ENCODE data around the gene ABHD12B.

DNA sequence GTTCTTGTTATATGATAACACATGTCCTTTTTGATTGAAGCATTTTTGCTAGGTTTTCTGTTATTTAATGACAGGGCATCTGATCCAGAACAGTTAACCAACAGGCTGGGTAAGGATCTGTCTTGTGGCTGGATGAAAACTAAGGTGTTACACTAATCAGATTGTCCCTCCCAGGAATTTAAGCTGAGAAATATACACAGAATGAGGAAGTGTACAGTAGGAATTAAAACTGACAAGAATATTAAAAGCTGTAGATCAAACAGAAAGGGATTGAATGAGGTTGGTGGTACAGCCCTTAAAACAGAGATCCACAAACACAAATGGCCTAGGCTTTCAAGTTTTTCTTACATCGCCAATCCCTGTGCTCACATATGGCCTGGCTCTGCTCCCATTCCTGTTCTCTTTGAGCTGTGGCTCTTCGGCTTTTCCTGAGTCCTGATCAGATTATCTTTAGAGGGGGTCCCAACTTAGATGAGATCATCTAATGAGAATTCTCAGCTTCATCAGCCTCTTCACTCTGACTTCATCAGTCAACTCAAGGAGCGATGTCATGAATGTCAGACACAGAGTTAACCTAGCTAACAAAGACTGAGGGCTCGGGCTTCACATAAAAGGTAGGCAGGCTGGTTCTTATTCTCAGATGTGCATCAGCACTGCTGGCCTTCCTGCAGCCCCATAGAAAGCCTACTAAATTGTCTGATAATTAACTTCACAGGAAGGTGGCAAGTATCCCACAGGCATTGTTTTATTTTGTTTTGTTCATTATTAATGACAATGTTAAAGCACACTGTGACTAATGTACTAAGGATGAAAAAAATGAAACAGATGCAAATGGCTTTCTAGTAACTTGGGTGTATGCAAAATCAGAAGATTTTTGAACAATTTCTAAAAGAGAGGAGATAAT lies 61.0 kb downstream of the ABHD12B start:
- TF ChIP-seq EZH2 (IDR thresholded peaks at IDR 0.05) (no peak), POLR2AphosphoS5 (IDR thresholded peaks at IDR 0.05; ENCODE audit: borderline replicate concordance, low read depth, low read length) (no peak), FOXP2 (optimal IDR thresholded peaks at IDR 0.05; ENCODE audit: control extremely low read depth, extremely low read length, insufficient read depth) (no peak)

All from SK-N-MC (cell line).